Measurements from ENCODE around the gene MBP.

DNA sequence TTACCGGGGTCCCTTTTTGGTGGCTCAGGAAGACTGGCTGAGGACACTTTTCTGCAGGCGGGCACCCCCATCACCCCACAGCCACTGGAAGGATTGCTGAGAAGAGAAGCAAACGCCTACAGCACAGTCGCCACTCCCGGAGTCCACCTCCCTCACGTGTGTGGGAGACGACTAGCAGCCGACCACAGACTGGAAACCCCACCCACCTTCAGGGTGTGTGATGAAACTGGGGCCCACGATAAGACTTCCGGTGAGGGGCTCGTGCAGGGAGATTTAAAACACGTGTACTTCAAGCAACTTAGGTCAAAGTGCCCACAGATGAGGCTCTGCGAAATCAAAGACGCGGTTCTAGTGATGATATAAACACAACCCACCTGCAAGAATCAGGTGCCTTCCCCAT lies 26.3 kb downstream of the MBP start:
- TF ChIP-seq, protein P1, sequence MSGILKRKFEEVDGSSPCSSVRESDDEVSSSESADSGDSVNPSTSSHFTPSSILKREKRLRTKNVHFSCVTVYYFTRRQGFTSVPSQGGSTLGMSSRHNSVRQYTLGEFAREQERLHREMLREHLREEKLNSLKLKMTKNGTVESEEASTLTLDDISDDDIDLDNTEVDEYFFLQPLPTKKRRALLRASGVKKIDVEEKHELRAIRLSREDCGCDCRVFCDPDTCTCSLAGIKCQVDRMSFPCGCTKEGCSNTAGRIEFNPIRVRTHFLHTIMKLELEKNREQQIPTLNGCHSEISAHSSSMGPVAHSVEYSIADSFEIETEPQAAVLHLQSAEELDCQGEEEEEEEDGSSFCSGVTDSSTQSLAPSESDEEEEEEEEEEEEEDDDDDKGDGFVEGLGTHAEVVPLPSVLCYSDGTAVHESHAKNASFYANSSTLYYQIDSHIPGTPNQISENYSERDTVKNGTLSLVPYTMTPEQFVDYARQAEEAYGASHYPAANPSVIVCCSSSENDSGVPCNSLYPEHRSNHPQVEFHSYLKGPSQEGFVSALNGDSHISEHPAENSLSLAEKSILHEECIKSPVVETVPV (CRISPR knock-in tag; IDR thresholded peaks at IDR 0.05), result no peak
- TF ChIP-seq ESRRG (CRISPR knock-in tag; IDR thresholded peaks at IDR 0.05), result no peak
- TF ChIP-seq, protein P2, sequence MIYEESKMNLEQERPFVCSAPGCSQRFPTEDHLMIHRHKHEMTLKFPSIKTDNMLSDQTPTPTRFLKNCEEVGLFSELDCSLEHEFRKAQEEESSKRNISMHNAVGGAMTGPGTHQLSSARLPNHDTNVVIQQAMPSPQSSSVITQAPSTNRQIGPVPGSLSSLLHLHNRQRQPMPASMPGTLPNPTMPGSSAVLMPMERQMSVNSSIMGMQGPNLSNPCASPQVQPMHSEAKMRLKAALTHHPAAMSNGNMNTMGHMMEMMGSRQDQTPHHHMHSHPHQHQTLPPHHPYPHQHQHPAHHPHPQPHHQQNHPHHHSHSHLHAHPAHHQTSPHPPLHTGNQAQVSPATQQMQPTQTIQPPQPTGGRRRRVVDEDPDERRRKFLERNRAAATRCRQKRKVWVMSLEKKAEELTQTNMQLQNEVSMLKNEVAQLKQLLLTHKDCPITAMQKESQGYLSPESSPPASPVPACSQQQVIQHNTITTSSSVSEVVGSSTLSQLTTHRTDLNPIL (CRISPR knock-in tag; IDR thresholded peaks at IDR 0.05; ENCODE audit: low read depth), result no peak
- TF ChIP-seq, protein P3, sequence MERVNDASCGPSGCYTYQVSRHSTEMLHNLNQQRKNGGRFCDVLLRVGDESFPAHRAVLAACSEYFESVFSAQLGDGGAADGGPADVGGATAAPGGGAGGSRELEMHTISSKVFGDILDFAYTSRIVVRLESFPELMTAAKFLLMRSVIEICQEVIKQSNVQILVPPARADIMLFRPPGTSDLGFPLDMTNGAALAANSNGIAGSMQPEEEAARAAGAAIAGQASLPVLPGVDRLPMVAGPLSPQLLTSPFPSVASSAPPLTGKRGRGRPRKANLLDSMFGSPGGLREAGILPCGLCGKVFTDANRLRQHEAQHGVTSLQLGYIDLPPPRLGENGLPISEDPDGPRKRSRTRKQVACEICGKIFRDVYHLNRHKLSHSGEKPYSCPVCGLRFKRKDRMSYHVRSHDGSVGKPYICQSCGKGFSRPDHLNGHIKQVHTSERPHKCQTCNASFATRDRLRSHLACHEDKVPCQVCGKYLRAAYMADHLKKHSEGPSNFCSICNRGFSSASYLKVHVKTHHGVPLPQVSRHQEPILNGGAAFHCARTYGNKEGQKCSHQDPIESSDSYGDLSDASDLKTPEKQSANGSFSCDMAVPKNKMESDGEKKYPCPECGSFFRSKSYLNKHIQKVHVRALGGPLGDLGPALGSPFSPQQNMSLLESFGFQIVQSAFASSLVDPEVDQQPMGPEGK (CRISPR knock-in tag; IDR thresholded peaks at IDR 0.05; ENCODE audit: borderline replicate concordance), result no peak
- no peak for TF ChIP-seq ARNTL (CRISPR knock-in tag; IDR thresholded peaks at IDR 0.05; ENCODE audit: borderline replicate concordance, low read depth)
- TF ChIP-seq ZNF8 (CRISPR knock-in tag; IDR thresholded peaks at IDR 0.05), result no peak
- TF ChIP-seq ZFP30 (CRISPR knock-in tag; IDR thresholded peaks at IDR 0.05), result no peak

Measured in SK-N-SH treated with all-trans-retinoic acid at 6 μM for 48 hours (cell line).